SK-N-SH (cell line): Measurements from ENCODE around the gene RUNDC3A. TPM values are rescaled to one million over a fixed set of nuclear protein-coding genes. Genes with fewer than 3 reads are reported as not detected.

Experiments
- CTCF ChIA-PET: fragments of 300-600, 350-600 bp; formaldehyde crosslinking; extraction: SDS; loops from one replicate; lab custom pipeline; 2021; lab: Yijun Ruan, JAX
- POLR2A ChIA-PET: fragments of 350-600 bp; sonication (Branson Sonifier 250); formaldehyde crosslinking; extraction: SDS; loops from one replicate; lab custom pipeline; 2020; ENCODE audit warnings: antibody characterized with exemption, inconsistent platforms; lab: Yijun Ruan, JAX
- DNase-seq: peaks from one replicate; pipeline ENCODE4 v3.0.0; 2012
- H2AFZ ChIP-seq: fragments of 200-600 bp; sonication (generic); 2 replicates; pipeline ENCODE4 v1.8.1; 2016; ENCODE audit warnings: antibody characterized with exemption, mild to moderate bottlenecking, low read depth
- H3F3A ChIP-seq: fragments of 200-600 bp; sonication (generic); replicated peaks from 2 replicates; pipeline ENCODE3; 2016; ENCODE audit warnings: antibody characterized with exemption, mild to moderate bottlenecking; ENCODE audit not compliant: insufficient read depth
- H3K27ac ChIP-seq, 2 experiments: fragments of 200-500 bp in 1 of 2; fragments of 200-600 bp in 1 of 2; sonication (Bioruptor generic) in 1 of 2; sonication (generic), shearing (Covaris generic) in 1 of 2; 2 replicates each; pipeline versions ENCODE4 v1.5.1 to v1.6.1; 2014 to 2016; ENCODE audit warnings: low read depth in 2 of 2, inconsistent platforms in 1 of 2, low read length in 1 of 2, mild to moderate bottlenecking in 1 of 2, mixed read lengths in 1 of 2
- H3K27me3 ChIP-seq: fragments of 200-600 bp; sonication (generic), shearing (Covaris generic); 2 replicates; pipeline ENCODE4 v1.6.1; 2016; ENCODE audit warnings: mixed run types; ENCODE audit not compliant: insufficient read depth
- H3K36me3 ChIP-seq, 2 experiments: fragments of 200-500 bp in 1 of 2; fragments of 200-600 bp in 1 of 2; sonication (Bioruptor generic) in 1 of 2; sonication (generic) in 1 of 2; replicated peaks in 1 of 2; 2 replicates each; pipeline versions ENCODE3 to v1.5.1; 2014 to 2016; ENCODE audit warnings: low read length in 1 of 2, mild to moderate bottlenecking in 1 of 2; ENCODE audit not compliant: insufficient read depth in 2 of 2, control insufficient read depth in 1 of 2
- H3K4me1 ChIP-seq, 2 experiments: fragments of 200-500 bp in 1 of 2; fragments of 200-600 bp in 1 of 2; sonication (Bioruptor generic) in 1 of 2; sonication (generic), shearing (Covaris generic) in 1 of 2; 2 replicates each; pipeline versions ENCODE4 v1.5.1 to v1.6.1; 2014 to 2016; ENCODE audit warnings: low read depth in 1 of 2, low read length in 1 of 2, mixed run types in 1 of 2; ENCODE audit not compliant: insufficient read depth in 2 of 2, control insufficient read depth in 1 of 2
- H3K4me2 ChIP-seq: fragments of 200-600 bp; sonication (generic), shearing (Covaris generic); 2 replicates; pipeline ENCODE4 v1.6.1; 2017; ENCODE audit warnings: mixed run types
- H3K4me3 ChIP-seq, 2 experiments: fragments of 200-500 bp in 1 of 2; fragments of 200-600 bp in 1 of 2; sonication (Bioruptor generic) in 1 of 2; sonication (generic), shearing (Covaris generic) in 1 of 2; 2 replicates each; pipeline versions ENCODE4 v1.5.1 to v1.8.1; 2014 to 2016; ENCODE audit warnings: low read depth in 2 of 2, inconsistent platforms in 1 of 2, low read length in 1 of 2, mild to moderate bottlenecking in 1 of 2, mixed read lengths in 1 of 2, moderate library complexity in 1 of 2
- H3K79me2 ChIP-seq: fragments of 200-600 bp; sonication (generic); 2 replicates; pipeline ENCODE4 v1.8.1; 2017; ENCODE audit warnings: mild to moderate bottlenecking; ENCODE audit not compliant: insufficient read depth
- H3K9ac ChIP-seq: fragments of 200-600 bp; sonication (generic); 2 replicates; pipeline ENCODE4 v1.6.1; 2017; ENCODE audit warnings: mixed run types
- H3K9me2 ChIP-seq: fragments of 200-600 bp; sonication (generic); 2 replicates; pipeline ENCODE4 v1.6.1; 2017; ENCODE audit warnings: mixed run types
- H3K9me3 ChIP-seq: fragments of 200-600 bp; sonication (generic); 2 replicates; pipeline ENCODE4 v1.6.1; 2017; ENCODE audit warnings: mixed run types, mild to moderate bottlenecking, moderate library complexity
- H4K20me1 ChIP-seq: fragments of 200-600 bp; sonication (generic); 2 replicates; pipeline ENCODE4 v1.6.1; 2017; ENCODE audit warnings: mild to moderate bottlenecking, mixed run types; ENCODE audit not compliant: insufficient read depth
- CHD2 ChIP-seq: fragments of 150-350 bp; IDR thresholded peaks from 2 replicates; pipeline ENCODE4 v1.6.1; 2018; ENCODE audit warnings: low read length; ENCODE audit not compliant: partially characterized antibody
- CTCF ChIP-seq: fragments of 200-600 bp; sonication (generic); IDR thresholded peaks from 2 replicates; pipeline ENCODE4 v1.6.1; 2017; ENCODE audit warnings: antibody characterized with exemption, mild to moderate bottlenecking, moderate library complexity
- EZH2phosphoT487 ChIP-seq: fragments of 200-600 bp; sonication (generic); IDR thresholded peaks from 2 replicates; pipeline ENCODE4 v1.6.1; 2017; ENCODE audit warnings: low read depth, mixed run types, mild to moderate bottlenecking, antibody characterized with exemption, moderate library complexity, borderline replicate concordance
- FOSL2 ChIP-seq: IDR thresholded peaks from 2 replicates; pipeline ENCODE4 v1.4.0; 2012; ENCODE audit warnings: low read depth, mild to moderate bottlenecking, moderate library complexity, borderline replicate concordance
- GATA2 ChIP-seq: sonication (generic); formaldehyde crosslinking; IDR thresholded peaks from 2 replicates; pipeline ENCODE4 v1.5.0; 2020; ENCODE audit warnings: mild to moderate bottlenecking, missing genetic modification reagents
- MEF2A ChIP-seq: IDR thresholded peaks from 2 replicates; pipeline ENCODE4 v1.4.0; 2012; ENCODE audit warnings: low read depth, borderline replicate concordance
- NFIC ChIP-seq: IDR thresholded peaks from 2 replicates; pipeline ENCODE4 v1.4.0; 2012; ENCODE audit warnings: borderline replicate concordance
- POLR2AphosphoS5 ChIP-seq: IDR thresholded peaks from 2 replicates; pipeline ENCODE4 v1.6.1; 2012; ENCODE audit warnings: low read depth, low read length
- SIN3A ChIP-seq: IDR thresholded peaks from 2 replicates; pipeline ENCODE4 v1.6.1; 2012; ENCODE audit warnings: low read depth, mild to moderate bottlenecking, low read length, moderate library complexity, borderline replicate concordance
- SMC3 ChIP-seq: IDR thresholded peaks from 2 replicates; pipeline ENCODE4 v1.6.1; 2012; ENCODE audit warnings: low read depth, low read length, improper control_type of control experiment
- TAF1 ChIP-seq: IDR thresholded peaks from 2 replicates; pipeline ENCODE4 v1.6.1; 2012; ENCODE audit warnings: low read depth, mild to moderate bottlenecking, low read length, moderate library complexity, borderline replicate concordance
- TEAD4 ChIP-seq: IDR thresholded peaks from 2 replicates; pipeline ENCODE4 v1.4.0; 2012; ENCODE audit warnings: mild to moderate bottlenecking, borderline replicate concordance; ENCODE audit not compliant: insufficient read depth
- YY1 ChIP-seq: IDR thresholded peaks from 2 replicates; pipeline ENCODE4 v1.4.0; 2012; ENCODE audit warnings: low read depth, mild to moderate bottlenecking
- ZBTB33 ChIP-seq: IDR thresholded peaks from 2 replicates; pipeline ENCODE4 v1.4.0; 2012; ENCODE audit warnings: low read depth, borderline replicate concordance
- WGBS: methylation state at CpG from one replicate; pipeline ENCODE4 v1.1.6; 2017; ENCODE audit warnings: low lambda C conversion rate; 5-methylcytosine and 5-hydroxymethylcytosine counted together
- polyA plus RNA-seq, 3 experiments: library from polyadenylated mRNA; depleted of rRNA; stranded (reverse); fragments of >200 nt; gene quantifications; 2 replicates each; pipeline ENCODE4 v1.2.3, GENCODE V29; 2012
- TF ChIP-seq, protein P1 (sequence below): IDR thresholded peaks from 2 replicates; pipeline ENCODE4 v1.4.0; 2012; ENCODE audit warnings: low read depth, borderline replicate concordance
- TF ChIP-seq, protein P2 (sequence below): IDR thresholded peaks from 2 replicates; pipeline ENCODE4 v1.4.0; 2012; ENCODE audit warnings: low read depth
- TF ChIP-seq, protein P3 (sequence below): IDR thresholded peaks from 2 replicates; pipeline ENCODE4; 2012

The RUNDC3A gene
- polyA plus RNA-seq, 1 of the 3 experiments (the other 2 are of a cell fraction), result 8.9 TPM

- peaks cover 4% of the 10 kb centered on the region for H3F3A ChIP-seq
- no peaks in the 10 kb centered on the region for H3K9me3 ChIP-seq
- H3K27me3 ChIP-seq, result no peaks in the 10 kb centered on the region
- H3K36me3 ChIP-seq, result no peaks in the 10 kb centered on the region
- H3K9me2 ChIP-seq, result no peaks in the 10 kb centered on the region
- H3K4me3 ChIP-seq, result no peak overlapping the region
- CTCF ChIA-PET, result interaction anchor here (2.0 to 5.2 kb wide), 2 partner anchors 10 to 16 kb away, joined by 8 to 53 read pairs; partner anchors contain the start of gene GRN
- no peak for DNase-seq
- WGBS, result 46% methylated on average over 2 of the region's 2 CpGs
- POLR2A ChIA-PET, result no interaction called here
- no peak overlapping the region for H3K9ac ChIP-seq
- no peak overlapping the region for H2AFZ ChIP-seq
- H3K27ac ChIP-seq, result no peak overlapping the region
- H3K4me2 ChIP-seq, result no peak overlapping the region
- peaks cover 0 to 5% of the 10 kb centered on the region in 2 experiments; a peak in 1 of 4 replicates for H3K4me1 ChIP-seq
- no peaks in the 10 kb centered on the region for H3K79me2 ChIP-seq
- TF ChIP-seq POLR2AphosphoS5, result no peak
- TF ChIP-seq TEAD4, result no peak
- TF ChIP-seq, protein P1, sequence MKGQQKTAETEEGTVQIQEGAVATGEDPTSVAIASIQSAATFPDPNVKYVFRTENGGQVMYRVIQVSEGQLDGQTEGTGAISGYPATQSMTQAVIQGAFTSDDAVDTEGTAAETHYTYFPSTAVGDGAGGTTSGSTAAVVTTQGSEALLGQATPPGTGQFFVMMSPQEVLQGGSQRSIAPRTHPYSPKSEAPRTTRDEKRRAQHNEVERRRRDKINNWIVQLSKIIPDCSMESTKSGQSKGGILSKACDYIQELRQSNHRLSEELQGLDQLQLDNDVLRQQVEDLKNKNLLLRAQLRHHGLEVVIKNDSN, result no peak
- no peak for TF ChIP-seq SMC3
- no peak for TF ChIP-seq CHD2
- TF ChIP-seq EZH2phosphoT487, result no peak
- TF ChIP-seq, protein P2, sequence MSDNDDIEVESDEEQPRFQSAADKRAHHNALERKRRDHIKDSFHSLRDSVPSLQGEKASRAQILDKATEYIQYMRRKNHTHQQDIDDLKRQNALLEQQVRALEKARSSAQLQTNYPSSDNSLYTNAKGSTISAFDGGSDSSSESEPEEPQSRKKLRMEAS, result no peak
- no peak for TF ChIP-seq GATA2 (CRISPR knock-in tag)
- no peak for TF ChIP-seq FOSL2
- no peak for TF ChIP-seq SIN3A
- no peak for TF ChIP-seq NFIC
- no peak for TF ChIP-seq MEF2A
- TF ChIP-seq TAF1, result no peak
- H4K20me1 ChIP-seq, result no peaks in the 10 kb centered on the region
These were observed 25.9 kb downstream of the RUNDC3A start for GRCh38 chr17:44334315-44334714.

GRCh38 chr17:44334727-44335126 lies 26.3 kb downstream of the RUNDC3A start:
- H3K9me2 ChIP-seq, result no peaks in the 10 kb centered on the region
- ChIA-PET CTCF (interaction anchor here (1.0 to 5.2 kb wide), 3 partner anchors 10 to 16 kb away, joined by 3 to 53 read pairs (median 8); partner anchors contain the start of gene GRN), POLR2A (no interaction called here)
- H3K4me1 ChIP-seq, result peaks cover 0 to 5% of the 10 kb centered on the region in 2 experiments; a peak in 1 of 4 replicates
- no peak overlapping the region for H3K27ac ChIP-seq
- H2AFZ ChIP-seq, result no peak overlapping the region
- TF ChIP-seq, protein P3, sequence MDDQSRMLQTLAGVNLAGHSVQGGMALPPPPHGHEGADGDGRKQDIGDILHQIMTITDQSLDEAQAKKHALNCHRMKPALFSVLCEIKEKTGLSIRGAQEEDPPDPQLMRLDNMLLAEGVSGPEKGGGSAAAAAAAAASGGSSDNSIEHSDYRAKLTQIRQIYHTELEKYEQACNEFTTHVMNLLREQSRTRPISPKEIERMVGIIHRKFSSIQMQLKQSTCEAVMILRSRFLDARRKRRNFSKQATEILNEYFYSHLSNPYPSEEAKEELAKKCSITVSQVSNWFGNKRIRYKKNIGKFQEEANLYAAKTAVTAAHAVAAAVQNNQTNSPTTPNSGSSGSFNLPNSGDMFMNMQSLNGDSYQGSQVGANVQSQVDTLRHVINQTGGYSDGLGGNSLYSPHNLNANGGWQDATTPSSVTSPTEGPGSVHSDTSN, result no peak
- TF ChIP-seq CTCF (no peak), ZBTB33 (no peak), GATA2 (CRISPR knock-in tag) (no peak), YY1 (no peak), SIN3A (no peak)
- no peak overlapping the region for H3K4me3 ChIP-seq
- H3K9ac ChIP-seq, result no peak overlapping the region
- no peak for DNase-seq
- no peaks in the 10 kb centered on the region for H3K36me3 ChIP-seq
- peaks cover 4% of the 10 kb centered on the region for H3F3A ChIP-seq
- H4K20me1 ChIP-seq, result no peaks in the 10 kb centered on the region
- 68% methylated on average over 3 of the region's 3 CpGs for WGBS
- no peak overlapping the region for H3K4me2 ChIP-seq
- H3K27me3 ChIP-seq, result no peaks in the 10 kb centered on the region
- H3K9me3 ChIP-seq, result no peaks in the 10 kb centered on the region
- no peaks in the 10 kb centered on the region for H3K79me2 ChIP-seq
